NCI-H2171 (cell line): Measurements from ENCODE around the gene KIAA1217.

Experiments used
- DNase-seq: peaks from one replicate; lab custom pipeline; 2025; lab: John Stamatoyannopoulos, UW

KIAA1217 gene

GRCh38 chr10:24208661-24209431 lies at the start of gene KIAA1217:
Gene KIAA1217, plus strand, starts transcription at chr10:24209138. Its CDS starts 56 bp downstream, at chr10:24209194.
- DNase-seq: no peak

GRCh38 chr10:24162206-24162985 lies 46.5 kb upstream of the KIAA1217 start:
- DNase-seq: no peak

- no peak for DNase-seq
Observed at GRCh38 chr10:24163485-24163884, 45.5 kb upstream of the KIAA1217 start.

- no peak for DNase-seq
Observed at GRCh38 chr10:24168258-24169170, 40.4 kb upstream of the KIAA1217 start.

- DNase-seq: no peak
Observed at GRCh38 chr10:24170199-24170598, 38.7 kb upstream of the KIAA1217 start.

GRCh38 chr10:24172909-24173308 lies 36.0 kb upstream of the KIAA1217 start:
- no peak for DNase-seq

- no peak for DNase-seq
Observed at GRCh38 chr10:24174014-24174413, 34.9 kb upstream of the KIAA1217 start.

GRCh38 chr10:24176658-24177057 lies 32.3 kb upstream of the KIAA1217 start:
- DNase-seq: no peak

- DNase-seq: peak; percentile 1
Observed at GRCh38 chr10:24177636-24178035, 31.3 kb upstream of the KIAA1217 start.

- no peak for DNase-seq
Observed at GRCh38 chr10:24180891-24181290, 28.0 kb upstream of the KIAA1217 start.

- DNase-seq: no peak
Observed at GRCh38 chr10:24184455-24184854, 24.5 kb upstream of the KIAA1217 start.

GRCh38 chr10:24193330-24193729 lies 15.6 kb upstream of the KIAA1217 start:
- no peak for DNase-seq

GRCh38 chr10:24197263-24197662 lies 11.7 kb upstream of the KIAA1217 start:
- no peak for DNase-seq

- no peak for DNase-seq
Observed at GRCh38 chr10:24201503-24202180, 7.3 kb upstream of the KIAA1217 start.

- no peak for DNase-seq
Observed at GRCh38 chr10:24202181-24202570, 6.8 kb upstream of the KIAA1217 start.

GRCh38 chr10:24205821-24206220 lies 3.1 kb upstream of the KIAA1217 start:
- DNase-seq: no peak

- DNase-seq: no peak
Observed at GRCh38 chr10:24206334-24206733, 2.6 kb upstream of the KIAA1217 start.

GRCh38 chr10:24206926-24207325 lies 2.0 kb upstream of the KIAA1217 start:
- no peak for DNase-seq

GRCh38 chr10:24207341-24207740 lies 1.6 kb upstream of the KIAA1217 start:
- no peak for DNase-seq

- DNase-seq: no peak
Observed at GRCh38 chr10:24207781-24208611, 942 bp upstream of the KIAA1217 start.

- no peak for DNase-seq
Observed at GRCh38 chr10:24209432-24209771, 464 bp downstream of the KIAA1217 start.
